NCI-H187 treated with DMSO at 0.1 percent for 48 hours (cell line): ENCODE measurements around the gene FH.
A peak's percentile ranks its signal among the peaks of the same experiment; 100 is the strongest.

ENCODE experiments used
- DNase-seq: peaks from one replicate; lab custom pipeline; 2025; lab: John Stamatoyannopoulos, UW

The FH gene

DNA sequence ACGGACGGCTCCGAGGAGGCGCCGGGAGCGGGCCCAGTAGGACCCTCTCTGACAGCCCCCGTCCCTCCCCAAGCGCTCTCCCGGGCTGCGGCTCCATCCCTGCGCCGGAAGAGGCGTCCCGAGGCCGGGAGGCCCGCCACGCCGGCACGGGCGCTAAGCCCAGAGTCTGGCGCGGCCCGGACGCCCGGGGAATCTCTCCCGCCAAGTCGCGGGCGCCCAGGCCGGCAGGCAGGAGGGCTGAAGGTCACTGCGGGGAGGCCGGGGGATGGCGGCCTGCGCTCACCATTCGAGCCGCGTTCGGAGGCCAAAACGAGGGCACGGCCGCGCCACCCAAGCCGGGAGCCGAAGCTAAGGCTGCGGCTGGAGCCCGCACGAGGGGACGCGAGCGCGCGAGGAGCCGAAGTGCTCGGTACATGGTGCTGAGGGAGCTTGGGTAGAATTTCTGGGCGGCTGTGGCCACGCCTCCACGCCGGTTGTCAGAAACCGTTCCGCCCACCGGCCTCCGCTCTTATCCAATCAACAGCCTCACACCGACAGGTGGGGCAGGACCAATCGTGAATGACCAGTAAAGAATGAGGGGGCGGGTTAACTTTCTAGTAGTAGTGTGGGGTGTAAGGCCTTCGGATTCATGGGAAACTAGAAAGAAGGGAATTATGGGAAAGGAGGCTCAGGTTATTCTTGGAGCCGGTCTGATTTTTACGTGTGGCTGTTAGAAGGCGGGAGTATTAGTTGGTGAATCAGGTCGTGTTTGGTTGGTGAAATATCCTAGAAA is at the start of gene FH:
Gene FH (minus strand): TSS at position 448 of the 772 bp plus-strand sequence. CDS start 33 bp downstream, at position 415.
- DNase-seq = peak; percentile 95

DNA sequence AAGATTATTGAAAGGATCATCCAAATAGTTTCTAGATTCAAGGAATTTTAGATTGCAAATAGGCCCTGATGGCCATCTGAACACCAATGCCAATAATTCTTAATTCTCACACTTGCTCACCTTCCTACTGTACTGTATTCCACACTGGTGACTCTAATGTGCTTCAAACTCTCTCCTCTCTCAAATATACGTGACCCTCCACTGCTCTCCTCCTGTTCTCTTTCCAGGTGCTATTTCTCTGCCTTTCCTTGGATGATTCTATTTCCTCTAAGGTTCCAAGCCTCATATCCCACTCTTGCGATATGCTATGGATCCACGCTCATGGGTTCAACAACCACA is 41.3 kb upstream of the FH start:
- no peak for DNase-seq

DNA sequence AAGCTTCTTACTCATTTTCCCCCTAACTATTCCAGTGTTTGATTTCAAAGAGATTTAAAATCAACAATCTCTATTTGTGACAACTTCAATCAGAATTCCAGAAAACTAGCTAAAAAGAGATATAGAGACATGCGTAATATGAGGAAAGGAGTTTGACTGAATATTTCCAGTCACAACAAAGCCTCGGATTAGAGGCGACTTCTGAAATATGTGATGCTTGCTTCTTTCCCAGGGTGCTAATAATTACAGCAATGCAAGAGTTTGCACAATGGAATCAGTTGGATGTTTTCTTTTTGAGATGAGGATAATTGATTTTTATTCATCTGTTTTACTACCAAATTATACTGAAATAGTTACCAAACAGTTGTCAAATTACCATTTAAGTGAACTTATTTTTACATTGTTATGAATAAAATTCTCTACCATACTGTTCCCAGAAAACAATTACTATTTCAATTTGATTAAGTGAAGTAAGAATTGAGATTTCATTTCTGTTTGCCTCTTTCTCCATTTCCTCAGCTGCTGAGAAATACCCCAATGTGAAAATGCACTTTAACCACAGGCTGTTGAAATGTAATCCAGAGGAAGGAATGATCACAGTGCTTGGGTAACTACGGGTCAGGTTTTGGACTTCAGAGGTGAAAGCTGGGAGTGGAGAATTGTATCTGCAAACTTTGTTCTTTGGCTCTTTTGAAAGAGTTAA is 40.7 kb upstream of the FH start:
- DNase-seq = no peak

DNA sequence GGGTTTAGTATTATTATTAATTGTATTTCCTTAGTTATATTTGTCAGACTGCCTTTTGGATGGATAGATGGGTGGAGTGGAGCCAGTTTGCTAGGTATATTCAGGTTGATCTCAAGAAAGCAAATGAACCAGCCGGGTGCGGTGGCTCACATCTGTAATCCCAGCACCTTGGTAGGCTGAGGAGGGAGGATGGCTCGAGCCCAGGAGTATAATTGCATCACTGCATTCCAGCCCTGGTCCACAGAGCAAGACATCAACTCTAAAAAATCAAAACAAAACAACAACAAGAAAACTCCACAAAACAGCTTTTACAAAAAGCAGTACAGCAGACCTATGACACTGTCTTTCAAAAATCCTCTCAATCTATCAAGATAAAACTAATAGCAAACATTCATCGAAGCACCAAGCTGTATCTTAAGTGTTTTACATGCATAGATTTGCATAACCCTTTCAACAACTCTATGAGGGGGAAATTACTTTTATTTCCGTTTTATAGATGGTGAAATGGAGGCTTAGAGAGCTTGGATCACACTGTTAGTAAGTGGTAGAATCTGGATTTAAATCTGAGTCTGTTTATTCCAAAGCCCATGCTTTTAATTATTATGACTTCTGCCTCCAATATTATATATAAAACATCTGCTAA is 38.1 kb upstream of the FH start:
- DNase-seq = no peak

DNA sequence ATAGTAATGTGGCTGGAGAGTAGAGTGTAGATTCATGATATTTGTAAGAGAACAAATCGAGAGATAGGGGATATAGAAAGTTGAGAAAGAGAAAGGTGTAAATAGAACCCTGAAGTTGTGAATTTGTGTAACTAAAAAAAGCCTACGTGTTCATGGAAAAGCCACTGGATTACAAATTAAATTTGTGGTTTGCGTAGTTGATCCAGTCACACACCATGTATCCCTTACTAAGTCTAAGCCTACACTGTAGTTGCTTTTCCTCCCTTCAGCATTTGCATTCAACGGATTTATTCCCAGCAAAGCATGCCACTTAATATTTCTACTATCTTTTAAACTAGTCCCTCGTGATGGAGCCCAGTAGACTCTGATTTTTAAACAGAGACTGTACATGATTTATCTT is 37.5 kb upstream of the FH start:
- DNase-seq = no peak

DNA sequence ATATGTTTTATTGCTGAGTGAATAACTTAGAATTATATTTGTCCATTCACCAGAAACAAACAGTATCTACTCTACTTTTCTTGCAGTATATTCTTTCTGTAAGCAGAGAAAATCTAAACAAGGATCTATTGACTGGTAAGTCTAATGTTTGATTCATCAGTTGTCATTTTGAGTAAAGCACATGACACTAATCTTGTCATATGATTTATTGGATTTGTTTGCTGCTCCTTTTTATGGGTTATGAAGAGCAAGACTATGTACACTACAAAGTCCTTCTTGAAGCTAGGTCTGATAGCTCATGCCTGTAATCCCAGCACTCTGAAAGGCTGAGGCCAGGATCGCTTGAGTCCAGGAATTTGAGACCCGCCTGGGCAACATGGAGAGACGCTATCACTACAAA is 36.0 kb upstream of the FH start:
- DNase-seq = no peak

DNA sequence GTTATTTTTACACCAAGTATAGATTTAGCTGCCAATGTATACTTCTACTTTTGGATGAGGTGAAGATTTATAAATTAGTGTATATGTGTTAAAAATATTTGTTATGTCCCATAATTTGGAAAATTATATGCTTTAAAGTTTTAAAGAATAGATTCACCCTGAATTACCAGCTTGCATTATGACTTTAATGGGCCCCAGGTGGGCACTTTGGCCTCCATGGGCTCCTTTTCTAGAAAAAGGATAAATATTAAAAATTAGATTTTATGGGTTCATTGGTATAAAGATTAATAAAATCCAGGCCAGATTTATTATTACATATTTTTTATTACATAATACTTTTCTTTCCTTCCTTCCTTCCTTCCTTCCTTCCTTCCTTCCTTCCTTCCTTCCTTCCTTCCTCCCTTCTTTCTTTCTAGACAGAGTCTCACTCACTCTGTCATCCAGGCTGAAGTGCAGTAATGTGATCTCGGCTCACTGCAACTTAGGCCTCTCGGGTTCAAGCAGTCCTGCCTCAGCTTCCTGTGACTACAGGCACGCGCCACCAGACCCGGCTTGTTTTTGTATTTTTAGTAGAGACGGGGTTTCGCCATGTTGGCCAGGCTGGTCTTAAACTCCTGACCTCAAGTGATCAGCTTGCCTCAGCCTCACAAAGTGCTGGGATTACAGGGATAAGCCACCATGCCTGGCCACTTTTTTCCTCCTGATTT is 34.5 kb upstream of the FH start:
- DNase-seq = no peak

DNA sequence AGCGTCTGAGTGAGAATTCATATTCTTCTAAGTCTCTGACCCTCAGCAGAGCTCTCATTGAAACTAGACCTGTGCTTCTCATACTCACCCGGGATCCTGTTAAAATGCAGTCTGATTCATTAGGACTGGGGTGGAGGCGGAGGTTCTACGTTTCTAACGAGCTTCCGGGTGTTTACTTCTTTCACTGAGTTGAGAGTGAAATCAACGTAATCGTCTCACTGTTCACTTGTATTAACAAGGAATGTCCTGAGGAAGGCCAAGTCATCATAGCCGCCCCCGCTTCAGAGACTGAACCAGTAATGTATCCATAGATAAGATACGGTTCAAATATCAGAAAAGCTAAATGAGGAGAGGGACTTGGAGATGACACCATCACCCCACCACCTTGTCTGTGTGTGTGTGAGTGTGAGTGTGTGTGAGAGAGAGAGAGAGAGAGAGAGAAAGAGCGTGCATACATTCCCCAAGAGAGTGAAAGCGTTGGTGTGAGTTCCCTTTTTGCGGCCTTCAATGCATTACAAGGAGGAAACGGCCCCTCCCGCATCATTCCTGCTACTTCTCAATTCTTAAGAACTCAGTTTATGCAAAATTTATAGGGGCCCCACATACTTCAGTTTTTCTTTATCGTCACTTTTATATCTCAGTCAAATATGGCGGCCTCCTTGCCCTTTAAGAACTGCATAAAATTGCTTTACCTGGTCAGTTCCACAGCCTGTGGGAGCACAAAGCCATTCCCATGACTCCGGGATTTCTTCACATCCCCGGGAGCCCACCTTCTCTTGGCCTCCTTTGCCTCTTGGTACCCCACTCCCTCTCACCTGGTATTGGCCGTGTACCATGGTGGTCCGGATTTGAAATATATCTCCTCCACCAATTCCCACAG is 32.4 kb upstream of the FH start:
- no peak for DNase-seq

DNA sequence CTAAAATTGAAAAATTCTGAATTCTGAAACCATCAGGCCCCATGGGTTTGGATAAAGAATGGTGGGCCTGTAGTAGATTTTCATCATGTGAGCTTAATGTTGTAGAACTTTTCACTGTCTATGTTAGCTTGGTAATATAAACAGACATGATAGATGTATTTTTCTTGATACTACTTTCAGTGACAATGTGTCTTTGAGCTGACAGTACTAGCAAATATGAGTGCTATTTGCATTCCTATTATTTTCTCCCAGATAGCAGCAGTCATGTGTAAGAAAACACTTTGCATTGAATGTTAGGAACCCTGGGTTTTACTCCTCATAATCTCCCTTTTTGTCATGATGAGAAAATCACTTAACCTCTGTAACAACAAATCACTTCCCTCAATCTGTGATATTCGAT is 30.8 kb upstream of the FH start:
- DNase-seq = no peak

DNA sequence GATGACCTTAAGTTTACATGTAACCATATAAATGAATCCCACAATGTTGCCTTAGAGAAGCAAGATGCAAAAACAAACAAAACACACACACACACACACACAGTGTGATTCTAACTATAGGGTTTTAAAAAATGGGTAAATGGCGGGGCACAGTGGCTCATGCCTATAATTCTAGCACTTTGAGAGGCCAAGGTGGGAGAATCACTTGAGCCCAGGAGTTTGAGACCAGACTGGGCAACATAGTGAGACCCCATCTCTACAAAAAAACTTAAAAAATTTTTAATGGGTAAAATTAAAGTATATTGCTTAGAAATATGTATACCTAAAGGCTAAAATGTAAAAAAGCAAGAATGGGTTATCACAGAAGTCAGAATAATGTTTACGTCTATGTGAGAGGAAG is 28.5 kb upstream of the FH start:
- no peak for DNase-seq

DNA sequence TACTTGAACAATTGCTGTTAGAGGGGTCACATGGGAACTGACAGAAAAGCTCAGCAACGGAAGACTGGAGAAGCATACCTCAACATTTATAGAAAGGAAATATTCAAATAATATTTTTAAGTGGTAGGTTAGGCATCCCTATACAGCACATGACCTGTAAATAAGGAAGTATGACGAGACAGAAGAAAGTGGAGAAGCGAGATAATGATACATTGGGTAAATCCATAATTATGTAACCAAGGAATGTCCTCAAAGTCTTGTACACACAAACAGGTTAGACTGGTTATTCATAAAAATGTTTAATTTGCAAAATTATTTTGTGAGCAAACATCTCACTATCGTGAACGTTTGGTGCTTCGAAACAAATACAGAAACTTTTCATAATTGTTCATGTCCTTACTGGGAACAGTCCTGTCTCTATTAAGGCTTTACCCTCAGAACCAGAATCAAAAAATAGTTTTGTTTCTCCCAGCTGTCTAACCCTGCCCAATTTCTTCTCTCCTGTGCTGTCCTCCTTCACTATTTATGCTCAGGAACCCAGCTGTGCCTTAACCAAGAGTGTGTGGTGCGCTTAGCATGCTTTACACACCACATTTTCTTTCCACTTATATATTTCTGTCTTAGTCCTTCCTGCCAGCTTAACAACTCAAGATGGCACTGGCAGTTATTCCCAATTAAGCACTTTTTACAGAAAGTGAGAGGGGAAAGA is 22.8 kb upstream of the FH start:
- DNase-seq = no peak

DNA sequence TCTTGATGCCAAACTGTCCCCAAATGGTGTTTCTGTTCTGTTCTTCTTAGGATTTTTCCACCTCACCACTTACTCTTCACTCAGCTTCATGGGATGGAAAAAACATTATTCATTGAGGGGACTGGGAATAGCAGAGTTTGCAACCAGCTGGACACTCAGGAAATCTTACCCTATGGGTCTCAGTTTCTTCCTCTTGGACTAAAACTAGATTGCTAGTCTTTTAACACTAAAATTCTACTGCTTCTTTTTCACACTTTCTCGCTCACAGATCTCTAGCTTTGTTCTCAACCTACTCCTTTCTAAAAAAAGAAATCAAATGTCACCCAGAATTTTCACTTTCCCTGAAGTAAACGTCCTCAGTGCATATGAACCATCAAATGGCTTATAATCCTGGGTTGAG is 17.4 kb upstream of the FH start:
- DNase-seq = no peak

DNA sequence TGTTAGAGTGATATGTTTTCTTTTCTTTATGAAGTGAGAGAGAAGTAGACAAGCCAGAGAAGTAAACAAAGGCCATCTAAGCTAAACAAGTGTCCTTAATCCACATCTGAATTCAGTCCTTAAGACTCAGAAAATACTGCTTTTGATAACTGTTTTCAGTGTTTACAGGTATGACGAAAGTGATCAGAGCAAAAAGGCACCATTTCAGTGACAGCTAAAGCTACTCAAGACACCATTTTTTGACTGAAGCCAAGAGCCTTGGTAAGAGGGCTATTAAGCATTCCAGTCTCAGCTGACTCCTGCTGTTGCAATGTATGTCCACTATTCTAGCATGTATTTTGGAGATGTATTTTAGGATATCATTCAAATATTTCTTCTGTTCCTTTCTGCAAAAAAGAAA is 16.7 kb upstream of the FH start:
- DNase-seq = no peak

DNA sequence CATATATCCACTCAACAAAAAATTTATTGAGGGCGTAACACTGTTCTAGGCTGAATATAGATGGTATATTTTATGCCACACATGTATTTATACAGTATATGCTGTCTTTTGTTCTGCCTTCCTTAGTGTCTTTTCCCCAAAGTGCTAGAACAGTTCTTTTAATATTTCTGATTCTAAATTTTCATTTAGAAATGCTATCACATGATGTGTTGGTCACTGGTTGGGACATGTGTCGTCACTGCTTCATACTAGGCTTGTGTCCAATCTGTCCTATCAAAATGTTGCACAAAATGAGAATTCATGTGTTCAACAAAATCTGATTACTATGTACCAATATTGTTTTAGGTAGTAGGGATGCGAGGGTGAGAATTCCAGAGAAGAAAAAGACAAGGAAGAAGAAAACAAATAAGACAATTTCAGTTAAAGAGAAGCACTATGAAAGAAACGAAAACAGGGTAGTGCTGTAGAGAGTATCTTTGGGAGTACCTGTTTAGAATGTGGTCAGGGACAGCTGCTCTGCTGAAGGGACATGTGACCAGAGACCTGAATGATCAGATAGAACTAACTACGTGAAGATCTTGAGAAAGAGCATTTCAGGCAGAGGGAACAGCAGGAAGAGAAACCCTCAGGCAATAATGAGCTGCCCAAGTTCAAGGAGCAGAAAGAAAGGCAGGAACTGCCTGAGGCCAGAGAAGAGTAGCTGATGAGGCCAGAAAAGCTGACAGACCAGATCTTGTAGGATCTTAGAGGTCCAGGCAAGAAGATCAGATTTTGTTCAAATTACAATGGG is 14.0 kb upstream of the FH start:
- no peak for DNase-seq

DNA sequence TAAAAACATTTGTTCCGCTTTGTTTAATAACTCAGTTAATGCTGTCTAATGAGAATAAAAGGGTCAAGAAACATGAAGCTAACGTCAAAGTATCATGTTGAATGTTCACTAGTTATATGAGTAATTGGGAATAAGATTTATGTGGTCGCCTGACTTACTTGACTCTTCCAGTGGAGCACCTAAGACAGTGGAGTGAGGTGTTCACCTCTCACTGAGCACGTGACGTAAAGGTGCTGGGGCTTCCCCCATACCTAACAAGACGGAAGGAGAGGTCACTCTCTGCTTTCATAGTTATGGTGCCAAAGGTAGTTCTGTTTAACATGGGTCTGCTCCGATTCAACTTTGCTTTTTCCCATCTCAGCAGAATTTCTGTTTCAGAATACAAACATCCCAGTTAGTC is 13.3 kb upstream of the FH start:
- DNase-seq = no peak

DNA sequence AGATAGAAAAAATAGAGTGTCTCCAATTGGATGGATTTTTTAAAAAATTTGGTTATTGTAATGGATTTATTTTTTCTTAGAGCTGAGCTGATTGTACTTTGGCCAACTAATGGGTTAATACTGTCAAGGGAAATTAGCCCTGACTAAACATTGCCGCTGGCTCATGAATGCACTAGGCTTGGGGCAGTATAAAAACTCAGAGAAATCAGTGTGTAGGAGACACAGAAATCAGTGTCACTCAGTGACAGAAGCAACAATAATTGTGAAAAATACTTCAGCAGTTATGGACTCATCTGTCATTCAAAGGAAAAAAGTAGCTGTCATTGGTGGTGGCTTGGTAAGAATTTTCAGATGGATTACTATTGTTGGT is 12.6 kb upstream of the FH start, which contains the start of gene KMO:
Gene KMO (plus strand): TSS at position 217 of the 370 bp plus-strand sequence. CDS start 67 bp downstream, at position 284.
- no peak for DNase-seq

DNA sequence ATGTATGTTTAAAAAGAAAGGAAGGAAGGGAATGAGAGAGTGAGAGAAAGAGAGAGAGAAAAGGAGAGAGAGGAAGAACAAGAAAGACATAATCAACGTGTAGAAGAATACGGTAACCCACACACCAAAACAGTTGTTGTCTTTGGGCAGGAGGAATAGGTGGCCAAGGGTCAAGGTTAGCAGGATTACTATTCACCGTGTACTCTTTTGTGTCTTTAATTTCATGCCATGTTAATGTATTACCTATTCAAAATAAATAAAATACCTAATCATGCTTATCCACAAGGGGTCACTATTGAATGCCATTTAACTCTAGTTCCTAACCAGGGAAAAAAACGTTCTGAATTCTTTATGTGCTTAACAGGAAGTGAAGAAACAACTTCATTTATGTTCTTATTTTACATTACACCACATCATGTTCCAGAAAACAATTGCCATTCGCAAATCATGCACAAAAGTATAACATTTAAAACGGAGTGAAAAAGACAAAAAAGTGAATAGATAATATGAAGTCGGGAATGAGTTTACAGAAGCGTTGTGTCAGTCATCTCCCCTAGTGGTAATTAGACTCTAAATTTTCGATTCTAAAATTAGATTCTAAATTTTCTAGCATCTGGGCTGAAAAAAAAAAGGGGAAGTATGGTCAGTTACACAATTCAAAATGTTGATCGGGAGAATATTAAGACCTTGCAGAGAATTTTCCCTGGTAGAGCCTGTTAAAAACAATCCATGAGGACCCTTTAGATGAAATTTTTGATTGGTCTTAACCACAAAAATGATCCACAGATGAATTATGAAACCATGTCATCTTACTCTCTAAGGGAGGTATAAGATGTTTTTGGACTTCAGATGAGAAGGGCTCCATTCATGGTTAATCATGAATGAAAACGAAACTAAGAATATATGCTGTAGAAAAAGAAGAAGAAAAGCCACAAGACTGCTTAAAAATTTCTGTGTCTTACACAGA is 11.9 kb upstream of the FH start:
- DNase-seq = peak; percentile 2

DNA sequence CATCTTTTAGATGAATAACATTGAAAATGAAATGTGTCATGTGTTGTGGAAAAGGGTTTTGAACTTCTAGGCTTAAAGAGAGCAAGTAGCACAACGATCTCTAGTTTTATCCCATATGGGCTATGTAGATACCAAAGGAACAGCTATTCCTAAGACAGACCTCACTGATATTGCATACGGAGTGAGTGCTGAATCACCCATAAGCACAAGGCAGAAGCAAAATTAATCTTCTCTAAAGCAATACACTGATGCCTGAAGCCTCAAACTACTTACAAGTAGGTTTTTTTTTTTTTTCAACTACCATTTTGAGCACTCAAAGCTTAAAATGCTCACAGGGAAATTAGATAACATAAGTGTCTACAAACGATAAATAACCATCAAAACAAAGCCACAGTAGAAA is 7.6 kb upstream of the FH start:
- DNase-seq = no peak

DNA sequence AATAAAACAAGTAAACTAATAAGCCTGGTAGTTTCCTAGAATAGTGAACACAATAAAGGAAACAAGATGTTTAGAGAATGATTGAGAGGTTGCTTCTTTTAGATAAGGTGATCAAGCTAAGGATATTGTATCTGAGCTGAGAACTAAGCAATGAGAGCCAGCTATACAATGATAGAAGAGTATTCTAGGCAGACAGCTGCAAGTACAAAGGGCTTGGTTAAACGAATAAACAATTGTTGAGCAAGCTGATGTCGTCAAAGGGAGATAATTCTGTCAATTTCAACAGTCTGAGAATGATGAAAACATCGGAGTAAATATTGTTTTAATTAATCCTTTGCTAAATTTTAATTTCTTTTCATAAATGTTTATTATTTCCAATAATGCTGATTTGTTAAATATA is 5.5 kb upstream of the FH start:
- no peak for DNase-seq
